DND-41 (cell line): ENCODE measurements around the gene HDAC6.

Experiments used
- ATAC-seq: fragments of 200-7000 bp; cut with Tn5 transposase; 3 replicates; pipeline ENCODE4 v1.9.1; 2021; ENCODE audit warnings: low read depth; ENCODE audit not compliant: insufficient read depth
- DNase-seq: peaks from one replicate; pipeline ENCODE4 v3.0.0-alpha.2; 2020
- H2AFZ ChIP-seq: 2 replicates; pipeline ENCODE4 v1.6.0; 2012; ENCODE audit warnings: low read depth, low read length
- H3K27ac ChIP-seq: 2 replicates; pipeline ENCODE4 v1.5.1; 2012; ENCODE audit warnings: low read length, inconsistent platforms
- H3K27me3 ChIP-seq: fragments of 200-600 bp; sonication (generic); 2 replicates; pipeline ENCODE4 v1.6.0; 2012; ENCODE audit warnings: low read length, mild to moderate bottlenecking, inconsistent platforms; ENCODE audit not compliant: insufficient read depth, poor library complexity
- H3K36me3 ChIP-seq: 2 replicates; pipeline ENCODE4 v1.5.1; 2012; ENCODE audit warnings: low read length, inconsistent platforms; ENCODE audit not compliant: insufficient read depth
- H3K4me1 ChIP-seq: 2 replicates; pipeline ENCODE4 v1.5.1; 2012; ENCODE audit warnings: mild to moderate bottlenecking, low read length; ENCODE audit not compliant: insufficient read depth
- H3K4me2 ChIP-seq: 2 replicates; pipeline ENCODE4 v1.6.0; 2012; ENCODE audit warnings: mild to moderate bottlenecking, moderate library complexity, low read length, inconsistent platforms; ENCODE audit not compliant: insufficient read depth
- H3K4me3 ChIP-seq, 2 experiments: fragments of 200-600 bp in 1 of 2; shearing (Covaris generic) in 1 of 2; 2 replicates each; pipeline ENCODE4 v1.5.1; 2012 to 2016; ENCODE audit warnings: inconsistent platforms in 2 of 2, low read length in 2 of 2, mild to moderate bottlenecking in 2 of 2, low read depth in 1 of 2, moderate library complexity in 1 of 2
- H3K79me2 ChIP-seq: 2 replicates; pipeline ENCODE4 v1.6.0; 2012; ENCODE audit warnings: low read length, inconsistent platforms; ENCODE audit not compliant: insufficient read depth
- H3K9ac ChIP-seq: 2 replicates; pipeline ENCODE4 v1.6.0; 2012; ENCODE audit warnings: low read depth, mild to moderate bottlenecking, inconsistent platforms, low read length, moderate library complexity
- H3K9me3 ChIP-seq: 2 replicates; pipeline ENCODE4 v1.5.1; 2012; ENCODE audit warnings: low read length, moderate library complexity, mild to moderate bottlenecking, inconsistent platforms; ENCODE audit not compliant: insufficient read depth, severe bottlenecking
- H4K20me1 ChIP-seq: 2 replicates; pipeline ENCODE4 v1.6.0; 2012; ENCODE audit warnings: low read length; ENCODE audit not compliant: insufficient read depth
- EZH2 ChIP-seq: IDR thresholded peaks from 3 replicates; pipeline ENCODE4 v1.6.1; 2012; ENCODE audit warnings: borderline replicate concordance, low read depth, mild to moderate bottlenecking, moderate library complexity, low read length, inconsistent platforms; ENCODE audit not compliant: severe bottlenecking
- TF ChIP-seq, protein P1 (sequence below): IDR thresholded peaks from 2 replicates; pipeline ENCODE4 v1.5.1; 2012; ENCODE audit warnings: borderline replicate concordance, low read length, moderate library complexity, mild to moderate bottlenecking; ENCODE audit not compliant: poor library complexity, severe bottlenecking; ENCODE audit errors: extremely low read depth

The HDAC6 gene

DNA sequence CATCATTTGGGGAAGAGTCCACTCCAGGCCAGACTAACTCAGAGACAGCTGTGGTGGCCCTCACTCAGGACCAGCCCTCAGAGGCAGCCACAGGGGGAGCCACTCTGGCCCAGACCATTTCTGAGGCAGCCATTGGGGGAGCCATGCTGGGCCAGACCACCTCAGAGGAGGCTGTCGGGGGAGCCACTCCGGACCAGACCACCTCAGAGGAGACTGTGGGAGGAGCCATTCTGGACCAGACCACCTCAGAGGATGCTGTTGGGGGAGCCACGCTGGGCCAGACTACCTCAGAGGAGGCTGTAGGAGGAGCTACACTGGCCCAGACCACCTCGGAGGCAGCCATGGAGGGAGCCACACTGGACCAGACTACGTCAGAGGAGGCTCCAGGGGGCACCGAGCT lies 21.2 kb downstream of the HDAC6 start:
- H3K79me2 ChIP-seq = no peaks in the 10 kb centered on the region
- no peak for DNase-seq
- H3K9me3 ChIP-seq = no peaks in the 10 kb centered on the region
- no peaks in the 10 kb centered on the region for H3K27me3 ChIP-seq
- H3K4me1 ChIP-seq = no peaks in the 10 kb centered on the region
- no peak for TF ChIP-seq EZH2
- TF ChIP-seq, protein P1, sequence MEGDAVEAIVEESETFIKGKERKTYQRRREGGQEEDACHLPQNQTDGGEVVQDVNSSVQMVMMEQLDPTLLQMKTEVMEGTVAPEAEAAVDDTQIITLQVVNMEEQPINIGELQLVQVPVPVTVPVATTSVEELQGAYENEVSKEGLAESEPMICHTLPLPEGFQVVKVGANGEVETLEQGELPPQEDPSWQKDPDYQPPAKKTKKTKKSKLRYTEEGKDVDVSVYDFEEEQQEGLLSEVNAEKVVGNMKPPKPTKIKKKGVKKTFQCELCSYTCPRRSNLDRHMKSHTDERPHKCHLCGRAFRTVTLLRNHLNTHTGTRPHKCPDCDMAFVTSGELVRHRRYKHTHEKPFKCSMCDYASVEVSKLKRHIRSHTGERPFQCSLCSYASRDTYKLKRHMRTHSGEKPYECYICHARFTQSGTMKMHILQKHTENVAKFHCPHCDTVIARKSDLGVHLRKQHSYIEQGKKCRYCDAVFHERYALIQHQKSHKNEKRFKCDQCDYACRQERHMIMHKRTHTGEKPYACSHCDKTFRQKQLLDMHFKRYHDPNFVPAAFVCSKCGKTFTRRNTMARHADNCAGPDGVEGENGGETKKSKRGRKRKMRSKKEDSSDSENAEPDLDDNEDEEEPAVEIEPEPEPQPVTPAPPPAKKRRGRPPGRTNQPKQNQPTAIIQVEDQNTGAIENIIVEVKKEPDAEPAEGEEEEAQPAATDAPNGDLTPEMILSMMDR = no peak
- no peak overlapping the region for H3K9ac ChIP-seq
- peaks cover 40% of the 10 kb centered on the region for H3K36me3 ChIP-seq
- ATAC-seq = no peak
- no peaks in the 10 kb centered on the region for H4K20me1 ChIP-seq
- no peak overlapping the region for H3K4me2 ChIP-seq
- no peak overlapping the region for H3K4me3 ChIP-seq
- H3K27ac ChIP-seq = no peak overlapping the region
- H2AFZ ChIP-seq = no peak overlapping the region

DNA sequence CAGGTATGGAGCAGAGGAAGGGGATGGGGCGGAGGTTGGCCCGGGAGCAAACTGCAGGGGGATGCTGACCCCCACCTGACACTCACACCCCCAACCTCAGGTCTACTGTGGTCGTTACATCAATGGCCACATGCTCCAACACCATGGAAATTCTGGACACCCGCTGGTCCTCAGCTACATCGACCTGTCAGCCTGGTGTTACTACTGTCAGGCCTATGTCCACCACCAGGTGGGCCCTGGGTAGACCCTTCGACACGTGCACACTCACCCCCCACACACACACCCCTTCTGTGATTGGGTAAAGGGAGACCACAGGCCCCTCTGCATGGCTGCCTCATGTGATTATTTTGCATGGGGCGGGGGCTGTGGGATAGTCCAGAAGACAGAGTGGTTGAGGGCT lies 22.2 kb downstream of the HDAC6 start:
- Histone ChIP-seq H3K9me3 (no peaks in the 10 kb centered on the region), H2AFZ (no peak overlapping the region), H3K9ac (no peak overlapping the region), H3K4me3 (no peak overlapping the region), H3K36me3 (peaks cover 31% of the 10 kb centered on the region), H3K4me1 (no peaks in the 10 kb centered on the region), H3K27me3 (no peaks in the 10 kb centered on the region), H4K20me1 (no peaks in the 10 kb centered on the region), H3K27ac (no peak overlapping the region), H3K4me2 (no peak overlapping the region), H3K79me2 (no peaks in the 10 kb centered on the region)
- DNase-seq = no peak
- TF ChIP-seq, protein P1 = no peak
- TF ChIP-seq EZH2 = no peak
- ATAC-seq = no peak

DNA sequence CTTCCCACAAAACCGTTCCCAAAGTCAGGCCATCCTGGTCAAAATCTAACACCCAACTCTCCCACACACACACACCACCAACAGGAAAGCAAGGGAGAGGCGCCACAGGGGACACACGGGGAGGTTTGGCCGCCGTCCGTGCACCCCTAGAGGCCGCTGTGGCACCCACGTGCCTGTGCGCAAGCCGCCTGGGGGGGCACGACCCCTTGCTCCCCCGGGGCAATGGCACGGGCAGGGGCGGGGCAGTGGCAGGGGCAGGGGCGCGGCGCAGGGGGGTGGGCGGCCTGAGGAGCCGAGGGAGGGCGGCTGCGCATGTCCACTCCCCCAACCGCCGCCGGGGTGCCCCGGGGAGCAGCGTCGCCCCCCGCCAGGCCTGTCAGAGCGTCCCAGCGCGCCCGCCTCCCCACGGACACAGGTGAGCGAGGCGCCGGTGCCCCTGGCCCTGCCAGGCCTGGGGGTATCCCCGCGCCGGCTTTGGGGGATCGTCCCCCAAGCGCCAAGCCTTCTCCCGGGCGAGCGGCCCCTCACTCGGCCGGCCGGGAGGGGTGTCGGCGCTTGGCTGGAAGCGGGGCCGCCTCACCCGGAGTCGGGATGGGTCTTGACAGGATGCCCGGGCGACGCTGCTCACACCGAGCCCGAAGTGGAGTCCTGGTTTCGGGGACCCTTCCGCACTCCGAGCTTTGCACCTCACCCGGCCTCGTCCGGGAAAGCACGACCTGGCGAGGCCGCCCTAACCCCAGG lies 24.4 kb downstream of the HDAC6 start, which contains the start of gene ERAS:
TSS of gene ERAS (plus strand) at position 379 of the 741 bp plus-strand sequence. CDS start 2,611 bp downstream, outside the sequence.
- H3K27ac ChIP-seq = no peak within 1 kb of the TSS
- DNase-seq (no peak), ATAC-seq (no peak)
- no peak within 1 kb of the TSS for H3K4me2 ChIP-seq
- no peaks in the 10 kb centered on the region for H3K27me3 ChIP-seq
- no peak within 1 kb of the TSS for H2AFZ ChIP-seq
- peaks cover 24% of the 10 kb centered on the region for H3K36me3 ChIP-seq
- no peaks in the 10 kb centered on the region for H3K9me3 ChIP-seq
- no peak within 1 kb of the TSS for H3K9ac ChIP-seq
- H3K4me1 ChIP-seq = no peaks in the 10 kb centered on the region
- H4K20me1 ChIP-seq = no peaks in the 10 kb centered on the region
- no peaks in the 10 kb centered on the region for H3K79me2 ChIP-seq
- TF ChIP-seq, protein P1 = no peak
- no peak for TF ChIP-seq EZH2
- H3K4me3 ChIP-seq = no peak within 1 kb of the TSS
